ENCODE results near the gene AHCTF1. TPM values are rescaled to one million over a fixed set of nuclear protein-coding genes. Genes with fewer than 3 reads are reported as not detected.

AHCTF1 gene
- total and polyA plus RNA-seq, 10 of the 15 experiments (the other 5 are each of a cell fraction or from before 2014, with no cell fraction given) = 3.4 to 45.5 (median 17.8) TPM

GRCh38 chr1:246893191-246893939, 38.4 kb downstream of the AHCTF1 start (continued):
- TF ChIP-seq POLR2AphosphoS5 (IDR thresholded peaks at IDR 0.05; ENCODE audit: low read length) = no peak

GRCh38 chr1:246891105-246891504, 40.6 kb downstream of the AHCTF1 start:
- no peaks in the 10 kb centered on the region for H3K27me3 ChIP-seq (replicated peaks in 1 of 2; ENCODE audit: control insufficient read depth in 2 of 2, insufficient read depth in 2 of 2, low read length in 1 of 2)
- peaks cover 5% of the 10 kb centered on the region for H3K4me1 ChIP-seq (ENCODE audit: control insufficient read depth, insufficient read depth, low read length)
- no peak overlapping the region for H3K9ac ChIP-seq (ENCODE audit: control insufficient read depth, insufficient read depth, low read length)
- H4K20me1 ChIP-seq (ENCODE audit: control insufficient read depth, insufficient read depth) = no peaks in the 10 kb centered on the region
- ATAC-seq = no peak
- ChIA-PET SMC1A (ENCODE audit: uncharacterized antibody, unreplicated experiment) (interaction anchor here (1.3 kb wide), 1 partner anchor 12 kb away, joined by 3 read pairs; no protein-coding TSS in a partner anchor), POLR2A (interaction anchor here (0.5 kb wide), 1 partner anchor 41 kb away, joined by 3 read pairs; no protein-coding TSS in a partner anchor), RAD21 (ENCODE audit: unreplicated experiment) (no interaction called here), CTCF (interaction anchor here (0.5 to 1.5 kb wide), 3 partner anchors 16 to 81 kb away, joined by 3 to 6 read pairs (median 3); no protein-coding TSS in a partner anchor)
- H3K79me2 ChIP-seq (ENCODE audit: control insufficient read depth, insufficient read depth, low read length) = no peaks in the 10 kb centered on the region
- BruUV-seq (replicated peaks) = no TSS peak
- no peaks in the 10 kb centered on the region for H3K9me3 ChIP-seq (replicated peaks; ENCODE audit: control insufficient read depth, insufficient read depth, low read length)
- DNase-seq (ENCODE audit: low read depth, low spot score) = no peak
- H3K36me3 ChIP-seq (ENCODE audit: control insufficient read depth in 2 of 2, insufficient read depth in 2 of 2, low read length in 1 of 2) = peaks cover 1 to 28% of the 10 kb centered on the region in 2 experiments
- intact Hi-C loops (cut with micrococcal nuclease; ENCODE audit: unreplicated experiment) (no loop called here), in situ Hi-C loops (cut with MboI) (no loop called here)
- H2AFZ ChIP-seq (ENCODE audit: control insufficient read depth, low read depth, low read length) = no peak overlapping the region
- H3K27ac ChIP-seq (ENCODE audit: control insufficient read depth, insufficient read depth) = no peak overlapping the region
- TF ChIP-seq, protein P1, sequence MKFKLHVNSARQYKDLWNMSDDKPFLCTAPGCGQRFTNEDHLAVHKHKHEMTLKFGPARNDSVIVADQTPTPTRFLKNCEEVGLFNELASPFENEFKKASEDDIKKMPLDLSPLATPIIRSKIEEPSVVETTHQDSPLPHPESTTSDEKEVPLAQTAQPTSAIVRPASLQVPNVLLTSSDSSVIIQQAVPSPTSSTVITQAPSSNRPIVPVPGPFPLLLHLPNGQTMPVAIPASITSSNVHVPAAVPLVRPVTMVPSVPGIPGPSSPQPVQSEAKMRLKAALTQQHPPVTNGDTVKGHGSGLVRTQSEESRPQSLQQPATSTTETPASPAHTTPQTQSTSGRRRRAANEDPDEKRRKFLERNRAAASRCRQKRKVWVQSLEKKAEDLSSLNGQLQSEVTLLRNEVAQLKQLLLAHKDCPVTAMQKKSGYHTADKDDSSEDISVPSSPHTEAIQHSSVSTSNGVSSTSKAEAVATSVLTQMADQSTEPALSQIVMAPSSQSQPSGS (IDR thresholded peaks at IDR 0.05; ENCODE audit: low read length) = 0 out of 2 replicates have a peak, but pooled peaks have one; percentile 19
- TF ChIP-seq MEF2B (IDR thresholded peaks at IDR 0.05; ENCODE audit: partially characterized antibody, poor library complexity, severe bottlenecking) (peak; percentile 64), CREM (IDR thresholded peaks at IDR 0.05; ENCODE audit: low read depth) (no peak), MEF2A (IDR thresholded peaks at IDR 0.05; ENCODE audit: insufficient read depth, low read depth, low read length) (peak; percentile 87)
- FAIRE-seq = no peak
- no peak overlapping the region for H3K4me3 ChIP-seq
- H3K4me2 ChIP-seq (ENCODE audit: control insufficient read depth, insufficient read depth) = no peak overlapping the region
